Activated naive CD8-positive, alpha-beta T cell treated with anti-CD3 and anti-CD28 coated beads, Interleukin-2, amount 50 U/mL, for 24 hours (primary cell): ENCODE data around the gene PTPRN2.
"Not testable (repeated sequence)": the region's sequence is repeated elsewhere in the genome, so short reads cannot be mapped to it uniquely, and the experiment has no call there.

Experiments used
- ATAC-seq: fragments of 150-1000 bp; cut with Tn5 transposase; one replicate; pipeline ENCODE4 v1.10.0; 2021
- DNase-seq: peaks from one replicate; pipeline ENCODE4 v3.0.0; 2021
- H3K27ac Mint-ChIP-seq: one replicate; pipeline ENCODE4 v1.8.0; 2021; ENCODE audit warnings: mild to moderate bottlenecking, mixed read lengths
- H3K27me3 Mint-ChIP-seq: one replicate; pipeline ENCODE4 v1.8.0; 2021; ENCODE audit warnings: mixed read lengths
- H3K36me3 Mint-ChIP-seq: one replicate; pipeline ENCODE4 v1.8.0; 2021; ENCODE audit warnings: low read depth, mixed read lengths
- H3K4me1 Mint-ChIP-seq: one replicate; pipeline ENCODE4 v1.8.0; 2021; ENCODE audit warnings: mixed read lengths
- H3K4me3 Mint-ChIP-seq: one replicate; pipeline ENCODE4 v1.8.0; 2021; ENCODE audit warnings: mild to moderate bottlenecking, moderate library complexity, mixed read lengths
- H3K9me3 Mint-ChIP-seq: one replicate; pipeline ENCODE4 v1.8.0; 2021; ENCODE audit warnings: mixed read lengths

PTPRN2 gene

DNA sequence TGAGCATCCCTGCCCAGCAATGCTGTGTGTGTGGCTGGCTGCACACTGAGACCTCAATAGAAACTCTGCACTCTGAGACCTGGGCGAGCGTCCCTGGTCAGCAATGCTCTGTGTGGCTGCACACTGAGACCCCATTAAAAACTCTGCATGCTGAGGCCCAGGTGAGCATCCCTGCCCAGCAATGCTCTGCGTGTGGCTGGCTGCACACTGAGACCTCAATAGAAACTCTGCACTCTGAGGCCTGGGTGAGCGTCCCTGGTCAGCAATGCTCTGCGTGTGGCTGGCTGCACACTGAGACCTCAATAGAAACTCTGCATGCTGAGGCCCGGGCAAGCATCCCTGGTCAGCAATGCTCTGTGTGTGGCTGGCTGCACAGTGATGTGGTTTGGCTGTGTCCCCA is 553.7 kb downstream of the PTPRN2 start:
- not testable (repeated sequence) for ATAC-seq, H3K27me3 Mint-ChIP-seq, H3K27ac Mint-ChIP-seq, H3K4me3 Mint-ChIP-seq, DNase-seq, H3K36me3 Mint-ChIP-seq, H3K4me1 Mint-ChIP-seq
- H3K9me3 Mint-ChIP-seq, result peaks cover 19% of the 10 kb centered on the region

DNA sequence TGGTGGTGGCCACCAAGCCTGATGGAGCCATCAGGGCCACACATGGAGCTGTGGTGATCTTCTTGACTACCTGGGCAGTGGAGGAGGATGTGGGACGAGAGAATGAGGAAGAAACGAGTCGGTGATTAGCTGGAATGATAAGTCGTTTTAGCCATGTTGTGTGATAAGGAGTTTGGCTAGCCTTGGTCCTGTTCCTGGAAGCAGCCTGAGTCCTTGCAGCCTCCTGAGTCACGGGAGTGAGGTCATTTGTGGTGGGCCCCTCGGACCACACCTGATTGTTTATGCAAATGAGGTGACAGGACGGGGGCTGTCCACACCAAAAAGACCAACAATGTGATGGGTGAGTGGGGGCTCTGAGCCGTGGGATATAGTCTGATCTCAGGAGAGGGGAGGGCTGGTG is 554.4 kb downstream of the PTPRN2 start:
- peaks cover 2% of the 10 kb centered on the region for H3K27me3 Mint-ChIP-seq
- DNase-seq (no peak), ATAC-seq (no peak)
- H3K36me3 Mint-ChIP-seq, result no peaks in the 10 kb centered on the region
- no peak overlapping the region for H3K4me3 Mint-ChIP-seq
- no peak overlapping the region for H3K27ac Mint-ChIP-seq
- H3K4me1 Mint-ChIP-seq, result no peaks in the 10 kb centered on the region
- peaks cover 16% of the 10 kb centered on the region for H3K9me3 Mint-ChIP-seq

DNA sequence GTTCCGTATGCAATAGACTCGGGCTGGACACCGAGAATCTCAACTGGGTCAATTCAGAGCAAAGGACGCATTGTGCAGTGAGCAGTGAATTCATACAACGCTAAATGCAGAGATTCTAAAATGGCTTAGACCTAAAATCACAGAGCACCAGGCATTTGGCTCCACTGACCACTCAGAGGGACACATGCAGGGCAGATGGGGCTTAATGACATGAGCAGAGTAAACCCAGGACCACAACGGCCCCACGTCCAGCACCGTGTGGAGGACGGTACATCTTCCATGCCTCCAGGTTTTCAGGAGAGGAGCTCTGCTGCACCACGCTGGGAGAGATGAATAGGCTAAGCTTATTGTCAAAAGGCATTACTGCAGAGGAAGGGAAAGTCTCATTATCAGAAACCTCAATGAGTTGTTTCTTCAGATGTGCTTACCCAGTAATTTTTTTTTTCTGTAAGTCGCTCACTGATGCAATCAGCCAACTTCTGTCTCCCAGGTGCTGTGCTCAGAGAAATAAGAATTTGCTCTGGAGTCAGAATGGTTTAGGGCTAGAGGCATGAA is 555.0 kb downstream of the PTPRN2 start:
- no peaks in the 10 kb centered on the region for H3K4me1 Mint-ChIP-seq

DNA sequence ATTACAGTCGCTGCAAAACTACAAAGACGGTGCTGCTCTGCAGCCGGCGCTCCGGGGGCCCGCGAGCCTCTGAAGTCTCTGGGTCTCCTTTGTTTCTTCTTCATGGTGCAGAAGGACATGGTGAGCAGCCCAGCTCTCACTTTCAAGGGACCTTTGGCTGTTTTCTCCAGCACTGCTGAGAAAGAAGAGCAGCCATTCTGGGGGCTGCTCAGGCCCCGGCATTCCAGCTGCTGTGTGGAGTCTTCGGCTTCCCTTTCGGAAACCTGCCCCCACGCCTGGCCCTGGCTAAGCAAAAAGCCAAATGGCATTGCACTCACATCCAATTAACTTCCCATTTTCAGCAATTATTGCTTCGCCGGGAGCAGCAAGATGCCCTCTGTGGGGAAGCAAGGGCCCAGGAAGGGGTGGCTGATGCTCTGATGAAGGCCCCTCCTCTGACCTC is 555.7 kb downstream of the PTPRN2 start:
- H3K4me3 Mint-ChIP-seq, result no peak overlapping the region
- peaks cover 2% of the 10 kb centered on the region for H3K27me3 Mint-ChIP-seq
- H3K9me3 Mint-ChIP-seq, result peaks cover 12% of the 10 kb centered on the region
- H3K27ac Mint-ChIP-seq, result no peak overlapping the region
- H3K36me3 Mint-ChIP-seq, result no peaks in the 10 kb centered on the region
- no peak for DNase-seq
- no peaks in the 10 kb centered on the region for H3K4me1 Mint-ChIP-seq
- no peak for ATAC-seq

More for the DNA sequence above, 555.0 kb downstream of the PTPRN2 start:
- H3K27me3 Mint-ChIP-seq, result peaks cover 2% of the 10 kb centered on the region
- H3K36me3 Mint-ChIP-seq, result no peaks in the 10 kb centered on the region
- H3K4me3 Mint-ChIP-seq, result no peak overlapping the region
- ATAC-seq (no peak), DNase-seq (no peak)
- no peak overlapping the region for H3K27ac Mint-ChIP-seq
- H3K9me3 Mint-ChIP-seq, result peaks cover 12% of the 10 kb centered on the region

DNA sequence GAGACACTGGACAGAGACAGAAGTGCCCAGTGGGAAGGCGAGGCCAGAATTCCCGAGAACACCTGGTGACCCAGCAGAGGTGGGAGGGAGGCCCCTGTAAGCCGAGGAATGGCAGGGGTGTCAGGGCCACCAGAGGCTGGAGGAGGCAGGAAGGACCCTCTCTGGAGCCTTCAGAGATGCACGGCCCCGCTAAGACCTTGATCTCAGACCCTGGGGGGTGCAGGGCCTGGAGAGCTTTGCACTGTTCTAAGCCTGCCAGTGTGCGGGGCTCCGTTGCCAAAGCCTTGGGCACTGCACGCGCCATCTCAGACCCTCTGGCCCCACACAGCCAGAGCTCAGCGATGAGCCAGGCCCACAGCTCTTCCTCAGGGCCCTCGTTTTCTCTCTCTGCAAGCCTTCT is 557.1 kb downstream of the PTPRN2 start:
- no peaks in the 10 kb centered on the region for H3K4me1 Mint-ChIP-seq
- no peak overlapping the region for H3K27ac Mint-ChIP-seq
- DNase-seq (no peak), ATAC-seq (no peak)
- H3K36me3 Mint-ChIP-seq, result no peaks in the 10 kb centered on the region
- H3K4me3 Mint-ChIP-seq, result no peak overlapping the region
- H3K27me3 Mint-ChIP-seq, result no peaks in the 10 kb centered on the region
- H3K9me3 Mint-ChIP-seq, result peaks cover 12% of the 10 kb centered on the region

DNA sequence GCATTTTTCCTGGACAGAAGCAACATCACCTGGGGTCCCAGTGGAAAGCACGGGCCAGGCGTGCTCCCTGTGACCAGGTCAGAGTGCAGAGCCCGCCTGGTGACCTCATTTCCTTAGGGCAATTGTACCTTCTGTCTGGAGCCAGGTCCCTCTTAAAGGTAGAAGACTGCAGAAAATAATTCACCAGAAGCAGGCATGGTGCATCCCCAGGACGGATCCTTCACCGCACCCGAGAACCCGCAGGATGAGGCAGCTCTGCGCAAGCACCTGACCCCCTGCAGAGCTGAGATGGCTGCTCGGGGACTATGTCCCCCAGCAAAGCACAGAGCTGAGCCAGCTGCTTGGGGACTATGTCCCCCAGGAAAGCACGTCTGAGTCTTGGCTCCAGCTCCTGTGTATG is 557.6 kb downstream of the PTPRN2 start:
- Mint-ChIP-seq H3K27me3 (no peaks in the 10 kb centered on the region), H3K27ac (no peak overlapping the region), H3K9me3 (peaks cover 10% of the 10 kb centered on the region), H3K4me1 (no peaks in the 10 kb centered on the region), H3K36me3 (no peaks in the 10 kb centered on the region), H3K4me3 (no peak overlapping the region)
- DNase-seq (no peak), ATAC-seq (no peak)

DNA sequence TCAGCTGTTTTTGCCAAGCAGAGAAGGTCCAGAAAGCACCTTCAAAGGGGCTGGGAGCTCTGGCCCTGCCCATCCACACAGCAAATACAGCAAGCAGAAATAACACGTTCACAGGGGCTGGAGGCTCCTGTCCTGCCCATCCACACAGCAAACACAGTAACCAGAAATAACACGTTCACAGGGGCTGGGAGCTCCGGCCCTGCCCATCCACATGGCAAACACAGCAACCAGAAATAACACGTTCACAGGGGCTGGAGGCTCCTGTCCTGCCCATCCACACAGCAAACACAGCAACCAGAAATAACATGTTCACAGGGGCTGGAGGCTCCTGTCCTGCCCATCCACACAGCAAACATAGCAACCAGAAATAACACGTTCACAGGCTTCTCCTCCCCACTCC is 558.1 kb downstream of the PTPRN2 start:
- no peaks in the 10 kb centered on the region for H3K36me3 Mint-ChIP-seq
- peaks cover 8% of the 10 kb centered on the region for H3K9me3 Mint-ChIP-seq
- DNase-seq (no peak), ATAC-seq (no peak)
- no peaks in the 10 kb centered on the region for H3K27me3 Mint-ChIP-seq
- no peaks in the 10 kb centered on the region for H3K4me1 Mint-ChIP-seq
- no peak overlapping the region for H3K4me3 Mint-ChIP-seq
- no peak overlapping the region for H3K27ac Mint-ChIP-seq

DNA sequence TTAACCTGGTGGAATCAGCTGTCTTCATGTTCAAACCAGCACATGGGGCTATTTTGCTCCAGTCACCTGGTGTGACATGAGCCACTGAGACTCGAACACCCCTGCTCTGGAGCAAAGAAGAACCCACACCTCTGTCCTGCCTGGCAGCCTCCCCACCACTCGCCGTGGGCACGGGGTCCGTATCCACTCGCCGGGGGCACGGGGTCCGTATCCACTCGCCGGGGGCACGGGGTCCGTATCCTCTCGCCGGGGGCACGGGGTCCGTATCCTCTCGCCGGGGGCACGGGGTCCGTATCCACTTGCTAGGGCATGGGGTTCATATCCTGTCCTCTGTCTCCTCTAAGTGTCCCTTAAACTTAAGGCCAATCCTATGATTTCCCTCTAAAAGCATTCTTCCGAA is 558.7 kb downstream of the PTPRN2 start:
- Mint-ChIP-seq H3K27me3 (no peaks in the 10 kb centered on the region), H3K4me3 (no peak overlapping the region), H3K36me3 (no peaks in the 10 kb centered on the region), H3K27ac (no peak overlapping the region), H3K9me3 (peaks cover 4% of the 10 kb centered on the region), H3K4me1 (no peaks in the 10 kb centered on the region)
- ATAC-seq (no peak), DNase-seq (no peak)

DNA sequence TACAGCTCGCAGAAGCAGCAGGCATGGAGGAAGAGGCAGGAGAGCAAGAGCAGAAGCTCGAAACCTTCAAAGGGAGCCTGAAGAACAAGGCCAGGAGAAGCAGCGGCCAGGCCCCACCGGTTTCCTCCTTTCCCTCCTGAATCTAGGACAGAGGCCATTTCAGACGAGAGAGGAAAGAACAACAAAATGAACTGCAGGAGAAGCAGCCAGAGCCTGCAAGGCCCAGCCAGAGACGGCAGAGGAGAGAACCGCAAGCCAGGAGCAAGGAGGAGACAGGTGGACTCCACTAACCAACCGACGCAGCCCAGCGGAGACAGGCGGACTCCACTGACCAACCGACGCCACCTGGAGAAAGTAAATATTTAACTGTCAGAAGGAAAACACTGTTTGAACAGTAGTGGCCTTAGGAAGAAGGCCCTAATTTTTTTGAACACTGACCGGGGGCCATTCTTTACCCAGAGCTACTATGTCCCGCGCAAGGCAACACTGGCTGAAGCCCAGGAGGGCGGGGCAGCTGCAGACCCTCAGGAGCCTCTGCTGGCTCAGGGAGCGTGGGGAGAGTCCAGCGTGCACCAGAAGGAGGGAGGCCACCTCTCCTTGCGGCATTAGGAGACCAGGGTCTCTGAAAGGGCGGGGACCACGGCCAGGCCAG is 559.2 kb downstream of the PTPRN2 start:
- Mint-ChIP-seq H3K4me3 (no peak overlapping the region), H3K4me1 (no peaks in the 10 kb centered on the region), H3K9me3 (peaks cover 4% of the 10 kb centered on the region), H3K27ac (no peak overlapping the region), H3K36me3 (no peaks in the 10 kb centered on the region), H3K27me3 (no peaks in the 10 kb centered on the region)
- ATAC-seq (no peak), DNase-seq (no peak)

DNA sequence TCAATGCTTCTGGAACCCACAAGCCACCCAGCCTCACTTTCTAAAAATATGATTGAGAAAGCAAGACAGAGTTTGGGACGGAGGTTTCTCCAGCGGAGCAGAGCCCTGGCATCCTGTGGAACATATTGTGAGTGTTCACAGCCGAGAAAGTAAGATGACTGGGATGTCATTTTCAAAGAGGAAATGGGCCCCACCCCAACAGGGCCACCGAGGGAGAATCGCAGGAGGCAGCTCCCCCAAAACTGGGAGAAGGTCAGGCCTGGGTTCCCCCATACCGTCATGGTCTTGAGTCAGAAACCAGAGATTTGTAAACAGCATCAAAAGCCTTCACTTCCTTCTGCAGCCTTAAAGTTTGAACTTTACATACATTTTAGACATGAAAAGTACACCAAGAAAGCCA is 560.0 kb downstream of the PTPRN2 start:
- Mint-ChIP-seq H3K4me1 (no peaks in the 10 kb centered on the region), H3K27me3 (no peaks in the 10 kb centered on the region), H3K27ac (no peak overlapping the region), H3K36me3 (no peaks in the 10 kb centered on the region), H3K4me3 (no peak overlapping the region), H3K9me3 (no peaks in the 10 kb centered on the region)
- ATAC-seq, result no peak
- no peak for DNase-seq

DNA sequence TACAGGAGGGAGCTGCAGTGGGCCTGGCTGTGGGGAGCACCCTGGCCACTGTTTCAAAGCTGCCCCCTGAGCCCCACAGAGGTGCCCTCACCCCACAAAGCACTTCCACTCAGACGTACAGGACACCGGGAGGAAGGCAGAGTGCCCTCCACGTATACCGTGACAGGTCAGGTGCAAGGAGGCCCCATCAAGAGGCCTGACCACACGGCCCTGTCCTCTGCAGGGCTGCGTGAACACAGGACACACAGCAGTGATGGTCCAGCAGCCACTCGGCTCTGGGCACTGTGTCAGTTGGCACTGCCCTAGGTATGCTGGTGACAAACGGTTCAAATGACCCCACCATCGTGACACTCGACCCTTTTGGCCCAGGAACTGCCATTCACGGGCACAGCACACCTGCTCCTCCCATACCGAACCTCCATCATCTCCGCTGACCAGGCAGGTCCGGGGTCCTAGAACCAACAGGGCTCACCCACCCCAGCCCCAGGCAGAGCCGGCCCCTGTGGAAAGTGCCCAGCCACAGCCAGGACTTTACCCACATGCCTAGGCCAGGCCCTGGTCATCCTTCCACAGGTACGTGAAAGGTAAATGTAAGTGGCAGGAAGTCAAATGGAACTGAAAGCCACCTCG is 560.9 kb downstream of the PTPRN2 start:
- no peaks in the 10 kb centered on the region for H3K9me3 Mint-ChIP-seq
- no peak overlapping the region for H3K4me3 Mint-ChIP-seq
- no peak overlapping the region for H3K27ac Mint-ChIP-seq

DNA sequence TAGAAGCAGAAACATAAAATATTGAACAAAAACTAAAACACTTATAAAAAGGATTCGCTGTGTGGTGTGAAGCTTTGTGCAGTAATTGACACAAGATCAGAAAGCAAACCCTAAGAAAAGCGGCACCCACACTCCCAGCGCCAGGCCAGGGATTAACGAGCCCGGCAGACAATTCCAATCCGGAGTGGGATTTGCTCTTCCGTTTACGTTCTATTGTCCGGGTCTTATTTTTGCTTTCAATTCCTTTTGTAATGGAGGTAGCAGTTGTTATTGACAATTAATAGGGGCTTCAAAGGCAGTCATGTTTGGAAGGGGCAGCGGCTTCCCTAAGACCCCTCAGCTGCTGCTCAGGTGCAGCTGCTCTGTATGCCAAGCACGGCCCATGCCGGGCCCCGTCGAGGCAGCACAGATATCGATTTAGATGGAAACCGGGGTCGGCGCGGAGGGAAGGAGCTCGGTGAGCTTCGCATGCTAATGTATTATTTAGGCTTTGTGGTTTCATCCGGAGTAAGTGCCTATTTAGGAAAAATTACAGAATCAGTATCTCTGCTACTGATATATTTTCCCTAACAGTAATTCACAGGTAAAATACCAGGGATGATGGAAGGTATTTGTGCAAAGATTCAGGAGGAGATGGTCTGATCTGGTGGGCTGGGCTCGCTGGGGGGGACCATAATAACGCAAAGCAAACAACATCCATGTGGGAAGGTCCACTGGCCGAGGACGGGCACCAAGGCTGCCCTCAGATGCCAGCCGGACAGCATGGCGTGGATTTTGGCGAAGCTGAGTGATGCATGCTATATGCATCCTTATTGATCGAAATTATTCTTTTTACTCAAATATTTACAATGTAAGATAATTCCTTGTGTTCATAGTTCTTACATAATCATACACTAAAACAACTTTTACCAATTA is 561.7 kb downstream of the PTPRN2 start:
- no peak for ATAC-seq
- H3K36me3 Mint-ChIP-seq, result no peaks in the 10 kb centered on the region
- no peak for DNase-seq
- no peaks in the 10 kb centered on the region for H3K4me1 Mint-ChIP-seq
- H3K27me3 Mint-ChIP-seq, result no peaks in the 10 kb centered on the region
- no peak overlapping the region for H3K27ac Mint-ChIP-seq
- H3K4me3 Mint-ChIP-seq, result no peak overlapping the region
- no peaks in the 10 kb centered on the region for H3K9me3 Mint-ChIP-seq

More for the DNA sequence above, 560.9 kb downstream of the PTPRN2 start:
- ATAC-seq (no peak), DNase-seq (no peak)
- no peaks in the 10 kb centered on the region for H3K36me3 Mint-ChIP-seq
- H3K27me3 Mint-ChIP-seq, result no peaks in the 10 kb centered on the region
- H3K4me1 Mint-ChIP-seq, result no peaks in the 10 kb centered on the region

DNA sequence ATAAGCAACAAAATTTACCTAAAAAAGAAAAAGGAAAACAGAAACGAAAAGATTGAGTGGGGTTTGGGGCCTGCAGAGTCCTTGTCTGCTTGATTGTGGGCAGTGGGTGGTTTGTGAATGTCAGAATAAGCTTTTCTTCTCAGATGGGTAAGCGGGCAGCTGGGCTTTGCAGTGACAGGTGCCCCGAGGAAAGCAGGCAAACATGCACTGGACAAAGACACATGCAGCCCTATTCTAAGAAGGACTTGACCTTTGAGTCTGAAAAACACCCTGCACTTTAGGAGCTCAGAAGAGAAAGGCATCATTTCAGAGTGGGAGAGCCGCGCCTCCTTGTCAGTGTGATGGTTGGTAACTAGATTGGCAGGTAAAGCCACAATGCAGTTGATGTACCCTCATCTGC is 562.7 kb downstream of the PTPRN2 start:
- no peak for ATAC-seq
- H3K9me3 Mint-ChIP-seq, result no peaks in the 10 kb centered on the region
- DNase-seq, result no peak
- H3K27me3 Mint-ChIP-seq, result no peaks in the 10 kb centered on the region
- no peaks in the 10 kb centered on the region for H3K4me1 Mint-ChIP-seq
- no peaks in the 10 kb centered on the region for H3K36me3 Mint-ChIP-seq
- no peak overlapping the region for H3K4me3 Mint-ChIP-seq
- H3K27ac Mint-ChIP-seq, result no peak overlapping the region

DNA sequence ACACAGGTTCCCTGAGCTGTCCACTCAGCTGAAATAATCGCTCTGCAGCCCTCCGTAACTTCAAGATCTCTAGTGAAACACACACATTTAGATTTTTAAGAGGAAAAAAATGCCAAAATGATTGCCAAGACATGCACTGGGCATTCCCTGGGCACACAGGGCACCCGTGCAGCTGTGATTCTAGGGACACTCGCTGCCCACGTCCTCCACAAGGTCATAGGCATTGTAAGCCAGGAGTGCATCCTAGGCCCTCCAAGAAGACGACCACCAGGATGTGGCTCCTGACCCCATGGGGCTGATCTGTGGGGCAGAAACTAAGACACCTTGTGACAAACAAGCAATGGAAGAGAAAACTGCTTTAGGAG is 563.3 kb downstream of the PTPRN2 start:
- DNase-seq (no peak), ATAC-seq (no peak)
- no peaks in the 10 kb centered on the region for H3K4me1 Mint-ChIP-seq
- no peak overlapping the region for H3K27ac Mint-ChIP-seq
- no peaks in the 10 kb centered on the region for H3K27me3 Mint-ChIP-seq
- H3K36me3 Mint-ChIP-seq, result no peaks in the 10 kb centered on the region
- no peaks in the 10 kb centered on the region for H3K9me3 Mint-ChIP-seq
- H3K4me3 Mint-ChIP-seq, result no peak overlapping the region
